ENCODE data around the gene EYA2.

DNA sequence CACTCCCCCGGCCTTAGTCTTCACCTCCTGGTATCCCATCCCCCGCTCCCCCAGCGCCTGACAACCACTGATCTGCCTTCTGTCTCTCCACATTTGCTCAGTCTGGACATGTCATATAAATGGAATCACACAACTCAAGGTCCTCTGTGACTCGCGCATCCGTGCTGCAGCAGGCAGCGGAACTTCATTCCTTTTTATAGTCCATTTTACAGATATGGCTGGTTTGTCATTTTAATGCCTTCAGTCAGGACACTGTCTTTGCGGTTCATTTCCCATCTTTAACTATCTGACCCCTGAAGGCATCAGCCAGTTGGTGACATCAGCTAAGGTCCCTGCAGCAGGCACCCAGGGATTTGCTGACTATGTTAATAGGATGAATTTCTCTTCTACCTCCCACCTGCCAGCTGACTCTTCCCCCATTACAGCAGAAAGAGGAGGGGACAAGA is 336.2 kb downstream of the EYA2 start:
- TF ChIP-seq CTCF (IDR thresholded peaks at IDR 0.05) (no peak), POLR2A (IDR thresholded peaks at IDR 0.05) (no peak), EP300 (IDR thresholded peaks at IDR 0.05) (no peak), POLR2AphosphoS5 (IDR thresholded peaks at IDR 0.05) (no peak)

All from sigmoid colon (tissue), 4 donors.